Measurements from ENCODE around the gene SPECC1L.
A peak's percentile ranks its signal among the peaks of the same experiment; 100 is the strongest.

The SPECC1L gene

DNA sequence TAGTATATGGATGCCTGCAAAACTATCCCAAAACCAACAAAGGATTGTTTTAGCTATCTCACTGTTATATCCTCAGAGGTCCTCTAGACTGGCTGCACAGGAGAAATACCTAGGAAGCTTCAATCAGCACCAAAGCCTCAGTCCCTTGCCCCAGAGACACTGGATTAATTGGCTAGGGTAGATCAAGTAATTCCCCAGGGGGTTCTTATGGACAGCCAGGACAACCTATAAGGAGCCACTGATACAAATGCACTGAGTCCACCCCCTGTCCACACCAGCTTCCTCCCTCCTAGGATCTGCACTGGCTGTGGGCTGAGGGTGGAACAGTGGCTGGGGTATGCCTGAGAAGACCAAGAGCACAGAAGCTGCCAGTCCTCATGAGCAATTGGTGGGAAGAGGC lies 173.0 kb downstream of the SPECC1L start:
- no peaks in the 10 kb centered on the region for H3K27me3 Mint-ChIP-seq
- peaks cover 32% of the 10 kb centered on the region for H3K36me3 Mint-ChIP-seq
- peaks cover 48% of the 10 kb centered on the region for H3K4me1 Mint-ChIP-seq
- no peaks in the 10 kb centered on the region for H3K9me3 Mint-ChIP-seq
- no peak for ATAC-seq
- no peak overlapping the region for H3K4me3 Mint-ChIP-seq
- H3K27ac Mint-ChIP-seq = no peak overlapping the region

DNA sequence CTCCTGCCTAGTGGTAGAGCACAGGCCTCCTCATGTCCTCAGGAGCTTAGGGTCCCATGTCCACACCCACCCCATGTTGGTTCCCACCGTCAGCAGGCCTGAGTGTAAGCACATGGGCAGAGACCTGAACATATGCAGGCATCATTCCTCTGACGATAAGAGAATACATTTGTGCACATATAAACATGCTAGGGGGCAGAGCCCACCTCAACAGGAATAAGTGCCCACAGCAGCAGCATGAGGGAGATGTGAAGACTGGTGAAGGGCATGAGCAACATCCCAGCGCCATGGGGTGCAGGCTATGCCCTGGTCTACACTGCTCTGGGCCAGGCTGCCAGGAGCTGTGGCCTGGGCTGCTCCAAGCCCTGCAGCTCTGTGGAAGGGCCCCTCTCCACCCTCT lies 173.6 kb downstream of the SPECC1L start:
- no peaks in the 10 kb centered on the region for H3K27me3 Mint-ChIP-seq
- H3K27ac Mint-ChIP-seq = peak overlapping the region; percentile 26
- peaks cover 32% of the 10 kb centered on the region for H3K36me3 Mint-ChIP-seq
- H3K4me1 Mint-ChIP-seq = peaks cover 47% of the 10 kb centered on the region
- no peak overlapping the region for H3K4me3 Mint-ChIP-seq
- H3K9me3 Mint-ChIP-seq = no peaks in the 10 kb centered on the region
- no peak for ATAC-seq

DNA sequence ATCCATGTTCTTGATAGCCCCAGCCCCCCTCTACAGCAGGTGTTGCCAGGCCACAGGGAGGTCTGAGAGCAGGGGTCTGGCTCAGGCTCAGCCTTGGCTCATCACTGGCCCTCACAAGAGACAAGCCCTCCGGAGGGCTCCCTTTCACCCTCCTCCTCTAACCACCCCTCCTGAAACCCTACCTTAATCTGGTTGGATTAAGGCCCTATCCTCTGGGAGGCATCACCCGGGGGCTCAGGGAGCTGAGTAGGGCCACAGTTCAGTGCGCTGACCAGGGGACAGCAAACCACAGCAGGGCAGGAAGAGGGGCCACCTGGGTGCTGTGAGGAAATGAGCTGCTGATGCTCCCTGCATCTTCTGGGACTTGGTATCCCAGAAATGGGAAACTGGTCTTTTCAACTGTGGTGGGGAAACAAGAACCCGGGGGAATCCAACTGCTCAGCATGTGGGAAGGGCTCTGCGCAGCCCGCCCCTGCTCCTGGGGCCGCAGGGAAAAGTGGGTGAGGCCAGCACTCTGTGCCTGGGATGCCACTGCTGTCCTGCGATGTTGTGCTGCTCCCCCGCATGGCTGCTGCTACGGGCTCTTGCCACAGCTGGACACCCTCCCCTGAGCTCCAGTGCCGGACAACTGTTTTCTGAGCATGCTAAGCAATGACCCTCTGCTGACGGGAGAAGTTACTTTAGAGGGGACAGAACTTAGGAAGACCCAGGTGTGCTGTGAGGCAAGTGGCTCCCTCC lies 174.3 kb downstream of the SPECC1L start:
- no peak for ATAC-seq
- Mint-ChIP-seq H3K27me3 (no peaks in the 10 kb centered on the region), H3K36me3 (peaks cover 32% of the 10 kb centered on the region), H3K9me3 (no peaks in the 10 kb centered on the region), H3K4me1 (peaks cover 51% of the 10 kb centered on the region), H3K4me3 (no peak overlapping the region), H3K27ac (peak overlapping the region; percentile 26)

DNA sequence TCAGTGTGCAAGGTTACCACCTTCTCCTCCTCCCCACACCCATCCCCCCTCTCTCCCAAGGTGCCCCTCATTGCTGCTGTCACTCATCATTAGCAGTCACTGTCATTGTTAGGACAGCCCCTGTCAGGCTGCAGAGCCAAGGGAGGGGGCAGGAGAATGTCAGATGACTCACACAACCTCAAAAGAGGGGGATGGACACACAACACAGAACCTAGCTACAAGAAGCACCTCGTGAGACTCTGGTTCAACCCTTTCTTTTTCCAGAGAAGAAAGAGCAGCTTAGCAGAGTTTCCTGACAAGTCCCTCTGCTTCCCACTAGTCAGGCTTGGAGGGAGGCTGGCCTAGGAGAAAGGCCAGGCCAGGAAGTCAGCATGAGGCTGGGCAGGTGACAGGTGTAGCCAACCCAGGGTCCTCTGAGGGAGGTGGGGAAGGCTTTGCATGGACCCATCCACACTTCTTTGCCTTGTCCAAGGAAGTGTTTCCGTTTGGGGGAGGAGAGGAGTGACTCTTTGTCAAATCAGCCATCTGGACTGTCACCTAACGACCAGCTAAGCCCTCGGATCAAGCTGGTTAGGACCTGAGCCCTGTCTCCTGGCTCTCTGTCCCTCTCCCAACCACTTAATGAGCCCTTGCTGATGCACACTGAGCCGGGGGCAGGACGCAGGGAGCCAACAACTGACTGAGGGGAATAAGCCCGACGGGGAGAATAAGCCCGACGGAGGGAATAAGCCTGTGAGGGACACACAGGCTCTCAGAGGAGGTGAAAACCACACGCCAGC lies 175.0 kb downstream of the SPECC1L start:
- H3K36me3 Mint-ChIP-seq = peaks cover 29% of the 10 kb centered on the region
- no peaks in the 10 kb centered on the region for H3K9me3 Mint-ChIP-seq
- peak; percentile 78 for ATAC-seq
- H3K4me1 Mint-ChIP-seq = peaks cover 55% of the 10 kb centered on the region
- H3K27ac Mint-ChIP-seq = peak overlapping the region; percentile 26
- no peak overlapping the region for H3K4me3 Mint-ChIP-seq
- no peaks in the 10 kb centered on the region for H3K27me3 Mint-ChIP-seq

GRCh38 chr22:24446260-24446611 lies 175.6 kb downstream of the SPECC1L start:
- Mint-ChIP-seq H3K9me3 (no peaks in the 10 kb centered on the region), H3K4me1 (peaks cover 51% of the 10 kb centered on the region), H3K27me3 (no peaks in the 10 kb centered on the region), H3K4me3 (no peak overlapping the region), H3K36me3 (peaks cover 23% of the 10 kb centered on the region), H3K27ac (no peak overlapping the region)
- no peak for ATAC-seq

GRCh38 chr22:24450610-24451009 lies 180.0 kb downstream of the SPECC1L start:
- Mint-ChIP-seq H3K27ac (peak overlapping the region; percentile 15), H3K36me3 (no peaks in the 10 kb centered on the region), H3K4me3 (no peak overlapping the region), H3K4me1 (peaks cover 31% of the 10 kb centered on the region), H3K27me3 (no peaks in the 10 kb centered on the region), H3K9me3 (no peaks in the 10 kb centered on the region)
- no peak for ATAC-seq

- Mint-ChIP-seq H3K27me3 (no peaks in the 10 kb centered on the region), H3K9me3 (no peaks in the 10 kb centered on the region), H3K36me3 (no peaks in the 10 kb centered on the region), H3K27ac (no peak overlapping the region), H3K4me1 (peaks cover 30% of the 10 kb centered on the region), H3K4me3 (no peak overlapping the region)
- no peak for ATAC-seq
These were observed 180.5 kb downstream of the SPECC1L start for GRCh38 chr22:24451162-24451561.

- no peaks in the 10 kb centered on the region for H3K36me3 Mint-ChIP-seq
- no peak for ATAC-seq
These were observed 183.2 kb downstream of the SPECC1L start for GRCh38 chr22:24453853-24454252.

DNA sequence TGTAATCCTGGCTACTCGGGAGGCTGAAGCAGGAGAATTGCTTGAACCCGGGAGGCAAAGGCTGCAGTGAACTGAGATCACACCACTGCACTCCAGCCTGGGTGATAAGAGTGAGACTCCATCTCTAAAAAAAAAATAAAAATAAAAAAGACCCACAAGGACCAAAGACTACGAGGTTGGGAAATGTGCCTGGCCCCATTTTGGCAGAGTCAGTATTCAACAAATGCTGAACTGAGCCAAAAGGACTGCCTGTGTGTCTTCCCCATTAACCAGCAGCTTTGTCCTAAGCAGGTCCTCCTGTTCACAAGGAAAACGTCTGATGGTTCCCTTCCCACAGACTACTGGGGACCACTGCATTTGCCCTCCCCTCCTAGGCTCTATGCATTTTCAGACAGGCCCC lies 184.4 kb downstream of the SPECC1L start:
- Mint-ChIP-seq H3K27me3 (no peaks in the 10 kb centered on the region), H3K4me1 (peaks cover 8% of the 10 kb centered on the region), H3K9me3 (no peaks in the 10 kb centered on the region), H3K4me3 (no peak overlapping the region), H3K36me3 (no peaks in the 10 kb centered on the region), H3K27ac (no peak overlapping the region)
- ATAC-seq = no peak

More at GRCh38 chr22:24453853-24454252, 183.2 kb downstream of the SPECC1L start:
- Mint-ChIP-seq H3K9me3 (no peaks in the 10 kb centered on the region), H3K4me3 (no peak overlapping the region), H3K4me1 (peaks cover 19% of the 10 kb centered on the region), H3K27me3 (no peaks in the 10 kb centered on the region), H3K27ac (no peak overlapping the region)

- no peak overlapping the region for H3K4me3 Mint-ChIP-seq
- no peak for ATAC-seq
- H3K36me3 Mint-ChIP-seq = no peaks in the 10 kb centered on the region
- H3K27ac Mint-ChIP-seq = peak overlapping the region; percentile 30
- H3K4me1 Mint-ChIP-seq = no peaks in the 10 kb centered on the region
- H3K27me3 Mint-ChIP-seq = no peaks in the 10 kb centered on the region
- H3K9me3 Mint-ChIP-seq = no peaks in the 10 kb centered on the region
These were observed 185.3 kb downstream of the SPECC1L start for GRCh38 chr22:24455751-24456426.

- ATAC-seq = no peak
- H3K4me1 Mint-ChIP-seq = peaks cover 2% of the 10 kb centered on the region
- no peak overlapping the region for H3K4me3 Mint-ChIP-seq
- H3K9me3 Mint-ChIP-seq = no peaks in the 10 kb centered on the region
- H3K36me3 Mint-ChIP-seq = no peaks in the 10 kb centered on the region
- H3K27ac Mint-ChIP-seq = no peak overlapping the region
- H3K27me3 Mint-ChIP-seq = no peaks in the 10 kb centered on the region
These were observed 187.3 kb downstream of the SPECC1L start for GRCh38 chr22:24457894-24458420.

DNA sequence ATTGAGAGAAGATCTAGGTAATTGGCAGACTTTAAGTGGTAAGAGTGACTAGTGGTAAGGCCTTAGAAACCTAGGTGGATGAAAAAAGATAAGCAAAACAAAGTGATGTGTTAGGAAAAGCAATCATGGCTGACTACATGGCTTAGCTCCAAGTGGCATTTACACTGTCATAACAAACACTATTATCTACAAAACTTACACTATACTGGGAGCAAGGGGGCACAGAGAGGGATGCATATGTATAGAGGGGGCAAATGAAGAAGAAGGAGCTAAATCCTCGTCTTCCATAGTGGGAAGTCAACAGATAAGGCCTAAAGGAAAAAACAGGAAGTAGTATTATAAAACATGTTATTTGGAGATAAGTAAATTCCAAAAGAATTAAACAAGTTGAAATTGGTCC lies 189.3 kb downstream of the SPECC1L start:
- Mint-ChIP-seq H3K27ac (peak overlapping the region; percentile 12), H3K4me3 (no peak overlapping the region), H3K27me3 (no peaks in the 10 kb centered on the region), H3K9me3 (no peaks in the 10 kb centered on the region), H3K36me3 (no peaks in the 10 kb centered on the region), H3K4me1 (peaks cover 9% of the 10 kb centered on the region)
- ATAC-seq = no peak

- Mint-ChIP-seq H3K36me3 (no peaks in the 10 kb centered on the region), H3K4me3 (no peak overlapping the region), H3K9me3 (no peaks in the 10 kb centered on the region), H3K27me3 (no peaks in the 10 kb centered on the region), H3K4me1 (peaks cover 9% of the 10 kb centered on the region), H3K27ac (no peak overlapping the region)
- ATAC-seq = no peak
These were observed 189.9 kb downstream of the SPECC1L start for GRCh38 chr22:24460418-24461089.

- Mint-ChIP-seq H3K4me3 (no peak overlapping the region), H3K4me1 (peaks cover 20% of the 10 kb centered on the region)
- ATAC-seq = peak; percentile 64
These were observed 192.6 kb downstream of the SPECC1L start for GRCh38 chr22:24463071-24463760.

More at GRCh38 chr22:24463071-24463760, 192.6 kb downstream of the SPECC1L start:
- Mint-ChIP-seq H3K9me3 (no peaks in the 10 kb centered on the region), H3K36me3 (no peaks in the 10 kb centered on the region), H3K27me3 (no peaks in the 10 kb centered on the region), H3K27ac (peak overlapping the region; percentile 74)

Measured in stimulated activated memory B cell treated with anti-CD40 and anti-IgM and Interleukin-4, amounts not matched to agents 10 μg/mL and 1 μg/mL and 100 μg/mL, for 72 hours (primary cell).